HG02840 (cell line): Measurements from ENCODE around the gene MGME1.
"Not testable (repeated sequence)": the region's sequence is repeated elsewhere in the genome, so short reads cannot be mapped to it uniquely, and the experiment has no call there.

Experiments
- ATAC-seq: cut with Tn5 transposase; IDR thresholded peaks from one replicate; pipeline ENCODE4 v1.9.1; 2021; ENCODE audit warnings: mild to moderate bottlenecking, moderate library complexity, moderate number of reproducible peaks; ENCODE audit not compliant: unreplicated experiment, low FRiP score

The MGME1 gene

GRCh38 chr20:17958373-17959256, 10.2 kb upstream of the MGME1 start:
- no peak for ATAC-seq

- no peak for ATAC-seq
Observed at GRCh38 chr20:17959257-17959627, 9.6 kb upstream of the MGME1 start.

GRCh38 chr20:17960400-17960885, 8.4 kb upstream of the MGME1 start:
- ATAC-seq = not testable (repeated sequence)

- no peak for ATAC-seq
Observed at GRCh38 chr20:17960927-17961586, 7.8 kb upstream of the MGME1 start.

- no peak for ATAC-seq
Observed at GRCh38 chr20:17961587-17961940, 7.3 kb upstream of the MGME1 start.

GRCh38 chr20:17963114-17963897, 5.5 kb upstream of the MGME1 start:
- ATAC-seq = no peak

- no peak for ATAC-seq
Observed at GRCh38 chr20:17964073-17964472, 4.7 kb upstream of the MGME1 start.

- no peak for ATAC-seq
Observed at GRCh38 chr20:17964632-17965031, 4.2 kb upstream of the MGME1 start.

GRCh38 chr20:17965042-17965697, 3.6 kb upstream of the MGME1 start:
- no peak for ATAC-seq

- ATAC-seq = no peak
Observed at GRCh38 chr20:17966432-17967310, 2.1 kb upstream of the MGME1 start.

- ATAC-seq = peak; percentile 1
Observed at GRCh38 chr20:17967521-17968365, 1.1 kb upstream of the MGME1 start.

- no peak for ATAC-seq
Observed at GRCh38 chr20:17969278-17969883, 563 bp downstream of the MGME1 start.

- no peak for ATAC-seq
Observed at GRCh38 chr20:17969884-17970409, 1.1 kb downstream of the MGME1 start.

GRCh38 chr20:17971300-17972013, 2.6 kb downstream of the MGME1 start:
- ATAC-seq = no peak

GRCh38 chr20:17972121-17972520, 3.3 kb downstream of the MGME1 start:
- ATAC-seq = no peak

GRCh38 chr20:17976305-17976704, 7.5 kb downstream of the MGME1 start:
- no peak for ATAC-seq

GRCh38 chr20:17985388-17986018, 16.7 kb downstream of the MGME1 start:
- no peak for ATAC-seq
